Measurements from ENCODE around the gene JMJD6.
"Not testable (repeated sequence)": the region's sequence is repeated elsewhere in the genome, so short reads cannot be mapped to it uniquely, and the experiment has no call there.

JMJD6 gene

GRCh38 chr17:76726231-76726775 lies at the start of gene JMJD6:
TSS of gene JMJD6 (minus strand) at chr17:76726606. CDS start at chr17:76726475, 131 bp downstream.
- DNase-seq (ENCODE audit: low spot score) = peak; percentile 97

- no peak for DNase-seq (ENCODE audit: low spot score)
Observed at GRCh38 chr17:76775021-76775600, 48.7 kb upstream of the JMJD6 start.

GRCh38 chr17:76772842-76773525 lies 46.6 kb upstream of the JMJD6 start:
- no peak for DNase-seq (ENCODE audit: low spot score)

DNA sequence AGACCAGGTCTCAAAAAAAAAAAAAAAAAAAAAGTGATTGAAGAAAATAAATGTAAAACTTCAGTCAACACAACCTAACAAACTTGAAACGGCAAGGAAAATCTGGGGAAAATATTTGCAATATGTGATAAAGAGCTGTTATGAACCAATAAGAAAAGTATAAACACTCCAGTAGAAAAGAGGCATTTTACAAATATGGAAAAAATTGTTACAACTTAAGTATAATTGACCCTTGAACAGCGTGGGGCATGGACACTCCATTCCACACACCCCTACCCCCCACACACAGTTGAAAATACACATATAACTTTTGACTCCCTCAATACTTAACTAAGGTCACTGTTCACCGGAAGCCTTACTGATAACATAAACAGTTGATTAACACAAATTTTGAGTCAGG lies 32.2 kb upstream of the JMJD6 start:
- DNase-seq (ENCODE audit: low spot score) = no peak

DNA sequence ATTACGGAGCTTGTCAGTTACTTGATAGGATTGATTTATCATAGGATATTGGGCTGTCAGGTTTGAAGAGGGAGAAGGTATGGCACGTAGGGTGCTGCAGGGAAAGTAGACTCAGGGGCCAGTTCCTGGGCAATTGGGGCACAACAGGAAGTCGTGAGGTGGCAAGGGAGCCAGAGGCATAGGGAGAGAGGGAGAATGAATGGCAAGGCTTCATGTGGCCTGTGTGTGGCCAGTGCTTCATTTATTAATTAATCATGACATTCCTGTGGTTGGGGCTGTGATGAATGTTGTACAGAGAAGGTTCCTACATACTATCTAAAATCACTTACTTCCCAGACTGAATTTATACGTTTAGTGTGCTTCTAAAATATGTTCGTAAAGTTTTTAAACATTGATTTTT lies 30.9 kb upstream of the JMJD6 start:
- no peak for DNase-seq (ENCODE audit: low spot score)

GRCh38 chr17:76755285-76755684 lies 28.9 kb upstream of the JMJD6 start:
- no peak for DNase-seq (ENCODE audit: low spot score)

DNA sequence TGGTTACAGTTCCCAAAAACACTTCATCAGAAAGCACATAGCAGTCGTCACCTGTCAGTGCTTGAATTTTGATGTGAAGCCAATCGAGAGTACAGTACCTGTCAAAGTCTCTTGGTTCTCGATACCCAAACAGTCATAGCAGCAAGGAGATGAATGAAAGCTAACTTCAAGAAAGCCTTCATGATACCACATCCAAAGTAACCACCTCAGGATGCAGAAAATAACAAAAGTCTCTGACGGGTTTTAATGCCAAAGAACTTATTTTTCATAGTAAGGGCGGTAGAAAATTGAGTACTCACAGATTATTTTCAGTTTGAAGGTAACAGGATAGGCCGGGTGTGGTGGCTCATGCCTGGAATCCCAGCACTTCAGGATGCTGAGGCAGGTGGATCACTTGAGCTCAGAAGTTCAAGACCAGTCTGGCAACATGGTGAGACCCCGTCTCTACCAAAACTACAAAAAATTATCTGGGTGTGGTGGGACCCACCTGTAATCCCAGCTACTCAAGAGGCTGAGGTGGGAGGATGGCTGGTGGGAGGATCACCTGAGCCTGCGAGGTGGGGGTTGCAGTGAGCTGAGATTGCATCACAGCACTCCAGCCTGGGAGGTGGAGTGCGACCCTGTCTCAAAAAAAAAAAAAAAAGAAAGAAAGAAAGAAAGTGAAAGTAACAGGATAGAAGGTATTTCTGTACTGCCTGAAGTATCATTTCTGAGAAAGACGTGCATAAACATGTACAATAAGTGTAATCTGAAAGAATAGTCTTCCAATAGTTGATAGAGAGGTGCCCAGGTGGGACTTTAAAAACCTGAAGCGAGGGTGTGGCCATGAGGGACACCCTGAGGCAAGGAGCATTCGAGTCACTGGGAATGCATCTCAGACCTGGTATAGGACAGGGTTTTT lies 26.9 kb upstream of the JMJD6 start:
- no peak for DNase-seq (ENCODE audit: low spot score)

DNA sequence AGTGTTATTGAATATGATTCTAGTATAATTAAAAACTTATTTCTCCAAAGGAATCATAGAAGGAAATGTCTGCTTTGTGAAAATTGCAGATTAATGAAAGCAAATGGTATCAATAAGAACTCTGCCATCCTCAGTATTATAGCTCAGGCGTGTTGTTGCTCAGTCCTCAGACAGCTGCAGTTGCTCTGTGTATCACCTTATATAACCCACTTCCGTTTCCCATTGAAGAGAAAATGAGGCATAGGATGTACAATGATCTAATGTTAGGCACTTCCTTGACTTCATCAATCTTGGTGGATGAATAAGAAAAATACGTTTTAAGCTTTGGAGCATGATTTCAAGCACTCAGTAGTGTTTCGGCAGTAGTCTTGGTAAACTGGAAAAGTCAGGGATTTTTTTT lies 25.6 kb upstream of the JMJD6 start:
- DNase-seq (ENCODE audit: low spot score) = no peak

DNA sequence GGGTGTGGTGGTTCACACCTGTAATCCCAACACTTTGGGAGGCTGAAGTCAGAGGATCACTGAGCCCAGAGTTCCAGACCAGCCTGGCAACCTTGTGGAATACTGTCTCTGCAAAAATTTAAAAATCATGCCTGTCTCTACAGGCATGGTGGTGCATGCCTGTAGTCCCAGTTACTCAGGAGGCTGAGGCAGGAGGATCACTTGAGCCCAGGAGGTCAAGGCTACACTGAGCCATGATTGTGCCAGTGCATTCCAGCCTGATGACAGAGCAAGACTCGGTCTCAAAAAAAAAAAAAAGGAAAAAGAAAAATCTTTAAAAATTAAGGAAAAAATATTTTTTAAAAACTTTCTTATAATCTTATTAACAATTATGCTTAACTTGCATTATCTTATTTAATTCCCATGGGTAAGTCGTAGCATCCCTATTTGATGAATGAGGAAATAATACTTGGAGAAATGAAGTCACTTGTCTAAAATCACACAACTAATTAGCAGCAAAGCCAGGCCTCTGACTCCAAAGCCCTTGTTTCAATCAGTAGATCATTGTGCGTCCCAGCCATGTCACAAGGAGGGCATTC lies 25.1 kb upstream of the JMJD6 start:
- no peak for DNase-seq (ENCODE audit: low spot score)

DNA sequence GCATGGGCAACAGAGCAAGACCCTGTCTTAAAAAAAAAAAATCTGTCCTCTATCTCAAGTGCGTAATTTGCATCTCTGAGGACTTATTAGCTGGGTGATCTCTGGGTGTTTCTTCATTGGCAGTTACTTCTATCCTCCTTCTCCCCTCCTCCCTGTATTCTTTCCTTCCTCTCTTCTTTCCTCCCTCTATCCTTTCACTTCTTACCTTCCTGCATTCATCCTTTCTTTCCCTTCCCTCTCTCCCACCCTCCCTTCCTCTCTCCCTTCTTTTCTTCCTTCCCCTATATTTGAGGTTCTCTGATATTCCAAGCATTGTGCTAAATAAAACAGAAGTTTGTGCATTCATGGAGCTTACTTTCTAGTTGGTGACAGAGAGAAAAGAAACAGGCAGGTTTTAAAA lies 22.3 kb upstream of the JMJD6 start:
- DNase-seq (ENCODE audit: low spot score) = no peak

GRCh38 chr17:76747716-76748363 lies 21.4 kb upstream of the JMJD6 start:
- no peak for DNase-seq (ENCODE audit: low spot score)

DNA sequence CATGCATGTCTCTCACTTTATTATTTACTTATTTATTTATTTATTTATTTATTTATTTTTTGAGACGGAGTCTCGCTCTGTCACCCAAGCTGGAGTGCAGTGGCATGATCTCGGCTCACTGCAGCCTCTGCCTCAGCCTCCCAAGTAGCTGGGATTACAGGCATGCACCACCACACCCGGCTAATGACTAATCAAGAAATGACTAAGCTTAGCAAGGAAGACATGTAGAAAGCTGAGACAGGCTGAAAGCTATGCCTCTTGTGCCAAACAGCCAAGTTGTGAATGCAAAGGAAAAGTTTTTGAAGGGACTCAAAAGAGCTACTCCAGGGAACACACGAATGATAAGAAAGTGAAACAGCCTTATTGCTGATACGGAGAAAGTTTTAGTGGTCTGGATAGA lies 19.4 kb upstream of the JMJD6 start:
- not testable (repeated sequence) for DNase-seq (ENCODE audit: low spot score)

DNA sequence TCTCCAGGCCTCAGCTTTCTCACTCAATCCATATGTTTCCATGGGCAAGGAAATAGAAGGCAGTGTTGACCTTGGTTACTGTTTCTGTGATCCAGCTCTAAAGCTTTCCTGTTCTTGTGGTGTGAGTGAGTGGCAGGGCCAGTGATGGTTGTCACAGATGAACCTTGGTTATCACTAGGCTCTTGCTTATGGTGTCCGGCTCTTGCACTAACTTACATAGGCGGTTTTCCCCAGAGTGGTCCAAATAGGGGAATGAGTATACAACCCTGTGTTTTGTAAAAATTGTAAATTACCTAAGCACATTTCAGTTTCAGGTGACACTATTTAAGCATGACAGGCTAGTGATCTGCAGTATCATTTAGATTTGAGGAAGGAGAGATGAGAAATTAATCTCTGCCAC lies 18.3 kb upstream of the JMJD6 start:
- DNase-seq (ENCODE audit: low spot score) = no peak

GRCh38 chr17:76742958-76743357 lies 16.6 kb upstream of the JMJD6 start:
- no peak for DNase-seq (ENCODE audit: low spot score)

DNA sequence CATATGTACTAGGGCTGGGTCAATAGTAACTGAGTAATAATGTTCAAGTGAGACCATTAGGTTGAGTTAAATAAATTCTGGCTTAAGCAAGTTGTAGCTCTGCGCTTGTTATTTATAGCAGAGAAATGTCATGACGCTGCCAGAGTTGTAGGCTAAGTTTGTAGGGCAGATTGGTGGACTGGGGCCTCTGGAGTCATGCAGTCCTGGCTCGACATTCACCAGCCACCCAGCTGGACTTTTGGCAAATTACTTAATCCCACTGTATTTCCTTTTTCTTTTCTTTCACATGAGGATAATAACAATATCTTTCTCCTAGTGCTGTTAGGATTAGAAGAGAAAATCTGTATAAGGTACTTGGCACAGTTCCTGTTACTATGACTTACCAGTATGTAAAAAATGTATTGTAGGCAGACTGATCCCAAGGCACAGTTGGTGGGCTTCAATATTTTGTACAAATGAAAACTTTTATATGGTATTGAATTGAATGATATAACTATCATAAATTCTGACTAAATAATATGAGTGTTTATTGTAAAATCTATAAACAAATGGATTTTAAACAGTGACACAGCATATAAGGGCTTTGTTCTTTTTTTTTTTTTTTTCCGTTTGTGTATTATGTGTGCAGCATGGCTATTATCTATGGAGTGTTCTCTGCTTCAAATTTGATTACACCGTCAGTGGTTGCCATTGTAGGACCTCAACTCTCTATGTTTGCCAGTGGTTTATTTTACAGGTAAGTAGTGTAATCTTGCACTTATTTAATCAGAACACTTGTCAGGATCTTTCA lies 14.1 kb upstream of the JMJD6 start:
- no peak for DNase-seq (ENCODE audit: low spot score)

GRCh38 chr17:76739568-76740115 lies 13.2 kb upstream of the JMJD6 start:
- DNase-seq (ENCODE audit: low spot score) = not testable (repeated sequence)

DNA sequence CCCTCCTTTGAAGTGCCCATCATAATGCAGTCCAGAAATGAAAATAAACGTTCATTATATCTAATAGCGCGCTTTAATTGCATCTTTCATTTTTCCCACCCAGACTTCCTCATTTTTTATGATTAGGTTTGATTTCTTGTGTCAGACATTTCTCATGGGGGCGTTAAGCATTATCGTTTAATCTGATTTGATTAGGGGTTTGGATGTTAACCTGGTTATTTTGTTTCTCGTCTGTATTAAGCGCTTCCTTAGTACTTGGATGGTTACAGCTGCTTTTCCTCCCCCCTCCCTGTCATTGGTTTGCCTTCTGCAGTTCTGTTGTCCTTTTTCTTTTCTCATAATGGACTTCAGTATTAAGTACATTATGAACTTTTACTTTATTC lies 12.1 kb upstream of the JMJD6 start:
- DNase-seq (ENCODE audit: low spot score) = peak; percentile 42

GRCh38 chr17:76737676-76738467 lies 11.5 kb upstream of the JMJD6 start, which contains the start of gene MFSD11:
TSS of gene MFSD11 (plus strand) at chr17:76738119. CDS start at chr17:76738353, 234 bp downstream.
- DNase-seq (ENCODE audit: low spot score) = peak; percentile 95

DNA sequence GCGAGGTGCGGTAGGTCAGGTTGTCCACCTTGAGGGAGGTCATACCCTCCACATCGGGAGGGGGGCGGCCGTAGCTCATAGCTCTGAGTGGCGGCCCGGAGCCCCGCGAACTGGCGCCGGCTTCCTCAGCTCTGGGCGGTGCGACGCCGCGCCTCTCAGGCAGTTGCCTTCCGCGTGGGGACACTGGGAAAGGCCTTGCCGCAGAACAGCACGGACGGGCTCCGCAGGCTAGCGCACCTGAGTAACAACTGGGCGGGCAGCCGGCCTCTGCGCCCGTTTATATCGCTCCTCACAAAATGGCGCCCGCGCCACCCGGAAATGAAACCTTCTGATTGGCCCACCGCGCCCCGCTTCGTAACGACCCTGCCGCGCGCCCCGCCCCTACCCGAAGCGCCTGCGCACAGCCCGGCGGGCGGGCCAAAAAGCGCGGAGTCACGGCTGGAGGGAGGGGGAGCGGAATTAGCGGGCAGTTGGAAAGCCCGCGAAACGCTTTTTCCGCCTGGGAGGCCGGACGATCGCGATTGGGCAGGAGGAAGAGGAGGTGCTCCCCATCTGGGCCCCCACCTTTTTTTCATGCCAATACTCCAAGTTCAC lies 10.8 kb upstream of the JMJD6 start, which contains the start of gene SRSF2:
SRSF2 (minus strand) TSS at position 250 of the 594 bp plus-strand sequence; CDS start at position 79, 171 bp downstream.
- peak; percentile 99 for DNase-seq (ENCODE audit: low spot score)

Measured in NAMALWA (cell line).